ENCODE results near the gene UNC5B.

The UNC5B gene

DNA sequence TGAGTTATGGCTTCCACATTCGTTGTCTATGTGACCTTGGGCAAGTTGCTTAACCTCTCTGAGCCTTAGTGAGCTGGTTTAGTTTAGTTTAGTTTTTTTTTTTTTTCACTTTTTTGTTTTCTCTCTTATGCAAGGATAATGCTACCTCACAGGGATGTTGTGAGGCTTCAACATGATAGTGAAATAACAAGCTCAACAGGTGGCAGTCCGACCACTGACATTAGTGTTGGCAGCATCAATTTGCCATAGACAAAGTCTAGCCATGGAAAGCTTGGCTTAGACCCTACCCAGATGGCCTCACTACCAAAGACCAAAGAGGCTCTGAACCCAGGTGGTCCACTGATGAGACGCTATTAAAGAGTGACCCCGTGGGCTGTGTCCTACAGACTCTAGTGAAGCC lies 27.2 kb upstream of the UNC5B start:
- peaks cover 0 to 2% (median 0%) of the 10 kb centered on the region in 5 experiments for H3K27me3 ChIP-seq (replicated peaks in 2 of 5; ENCODE audit: control insufficient read depth in 4 of 5, insufficient read depth in 5 of 5, low read length in 4 of 5)
- H3K4me3 ChIP-seq (ENCODE audit: control insufficient read depth in 1 of 7, extremely low read depth in 1 of 7, insufficient read depth in 4 of 7, low read depth in 2 of 7, low read length in 6 of 7) = no peak overlapping the region
- H3K4me1 ChIP-seq (ENCODE audit: control extremely low read depth in 1 of 4, control insufficient read depth in 4 of 4, insufficient read depth in 4 of 4, low read length in 3 of 4) = no peaks in the 10 kb centered on the region
- no peak overlapping the region for H3K27ac ChIP-seq (ENCODE audit: insufficient read depth in 1 of 2, low read depth in 1 of 2, low read length in 2 of 2, poor library complexity in 1 of 2, severe bottlenecking in 2 of 2)
- ChIA-PET POLR2A (no interaction called here), CTCF (interaction anchor here (0.9 to 2.0 kb wide), 2 partner anchors 260 to 282 kb away, joined by 3 to 5 read pairs; no protein-coding TSS in a partner anchor)
- WGBS (ENCODE audit: insufficient coverage) = 96% methylated on average over 4 of the region's 4 CpGs
- H3K36me3 ChIP-seq (ENCODE audit: control insufficient read depth in 4 of 4, insufficient read depth in 4 of 4, low read length in 3 of 4) = no peaks in the 10 kb centered on the region
- no peak for DNase-seq
- H3K9me3 ChIP-seq (ENCODE audit: control extremely low read depth in 1 of 5, control insufficient read depth in 4 of 5, insufficient read depth in 2 of 5, low read depth in 1 of 5, low read length in 4 of 5) = no peaks in the 10 kb centered on the region

DNA sequence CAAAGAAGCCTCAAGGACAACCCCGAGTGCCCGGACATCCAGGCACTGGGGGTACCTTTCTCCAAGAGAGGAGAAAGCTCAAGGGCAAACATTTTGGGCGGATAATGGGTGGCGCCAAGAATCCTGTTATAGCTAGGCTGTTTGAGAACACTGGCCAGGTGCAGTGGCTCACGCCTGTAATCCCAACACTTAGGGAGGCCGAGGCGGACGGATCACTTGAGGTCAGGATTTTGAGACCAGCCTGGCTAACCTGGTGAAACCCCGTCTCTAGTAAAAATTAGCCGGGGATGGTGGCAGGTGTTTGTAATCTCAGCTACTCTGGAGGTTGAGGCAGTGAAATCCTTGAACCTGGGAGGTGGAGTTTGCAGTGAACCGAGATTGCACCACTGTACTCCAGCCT lies 25.2 kb upstream of the UNC5B start:
- ChIA-PET CTCF (interaction anchor here (1.0 kb wide), 1 partner anchor 21 kb away, joined by 4 read pairs; no protein-coding TSS in a partner anchor), POLR2A (no interaction called here)
- DNase-seq = no peak
- peaks cover 0 to 3% (median 0%) of the 10 kb centered on the region in 5 experiments for H3K27me3 ChIP-seq (replicated peaks in 2 of 5; ENCODE audit: control insufficient read depth in 4 of 5, insufficient read depth in 5 of 5, low read length in 4 of 5)
- H3K36me3 ChIP-seq (ENCODE audit: control insufficient read depth in 4 of 4, insufficient read depth in 4 of 4, low read length in 3 of 4) = no peaks in the 10 kb centered on the region
- no peaks in the 10 kb centered on the region for H3K4me1 ChIP-seq (ENCODE audit: control extremely low read depth in 1 of 4, control insufficient read depth in 4 of 4, insufficient read depth in 4 of 4, low read length in 3 of 4)
- WGBS (ENCODE audit: insufficient coverage) = over 99% methylated on average over 10 of the region's 11 CpGs
- no peak overlapping the region for H3K4me3 ChIP-seq (ENCODE audit: control insufficient read depth in 1 of 7, extremely low read depth in 1 of 7, insufficient read depth in 4 of 7, low read depth in 2 of 7, low read length in 6 of 7)
- H3K9me3 ChIP-seq (ENCODE audit: control extremely low read depth in 1 of 5, control insufficient read depth in 4 of 5, insufficient read depth in 2 of 5, low read depth in 1 of 5, low read length in 4 of 5) = no peaks in the 10 kb centered on the region
- no peak overlapping the region for H3K27ac ChIP-seq (ENCODE audit: insufficient read depth in 1 of 2, low read depth in 1 of 2, low read length in 2 of 2, poor library complexity in 1 of 2, severe bottlenecking in 2 of 2)

DNA sequence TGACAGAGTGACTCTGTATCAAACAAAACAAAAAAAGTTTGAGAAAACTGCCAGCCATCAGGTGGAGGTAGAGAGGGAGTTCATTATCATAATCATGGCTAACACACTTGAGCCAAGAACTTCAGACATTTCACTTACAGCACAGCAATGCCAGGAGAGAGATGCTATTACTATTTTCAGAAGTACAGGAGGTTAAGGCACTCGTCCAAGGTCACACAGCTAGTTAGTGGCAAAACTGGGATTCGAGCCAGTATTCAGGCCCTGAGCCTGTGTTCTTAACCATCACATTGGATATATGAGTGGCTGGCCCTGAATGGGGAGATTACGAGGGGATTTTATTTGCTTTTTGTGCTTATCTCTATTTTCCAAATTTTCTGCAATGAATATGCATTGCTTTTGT lies 24.8 kb upstream of the UNC5B start:
- 100% methylated on average over 2 of the region's 3 CpGs for WGBS (ENCODE audit: insufficient coverage)
- Histone ChIP-seq H3K4me3 (ENCODE audit: control insufficient read depth in 1 of 7, extremely low read depth in 1 of 7, insufficient read depth in 4 of 7, low read depth in 2 of 7, low read length in 6 of 7) (no peak overlapping the region), H3K9me3 (ENCODE audit: control extremely low read depth in 1 of 5, control insufficient read depth in 4 of 5, insufficient read depth in 2 of 5, low read depth in 1 of 5, low read length in 4 of 5) (no peaks in the 10 kb centered on the region), H3K27me3 (replicated peaks in 2 of 5; ENCODE audit: control insufficient read depth in 4 of 5, insufficient read depth in 5 of 5, low read length in 4 of 5) (peaks cover 0 to 3% (median 0%) of the 10 kb centered on the region in 5 experiments), H3K4me1 (ENCODE audit: control extremely low read depth in 1 of 4, control insufficient read depth in 4 of 4, insufficient read depth in 4 of 4, low read length in 3 of 4) (no peaks in the 10 kb centered on the region), H3K27ac (ENCODE audit: insufficient read depth in 1 of 2, low read depth in 1 of 2, low read length in 2 of 2, poor library complexity in 1 of 2, severe bottlenecking in 2 of 2) (no peak overlapping the region), H3K36me3 (ENCODE audit: control insufficient read depth in 4 of 4, insufficient read depth in 4 of 4, low read length in 3 of 4) (no peaks in the 10 kb centered on the region)
- ChIA-PET CTCF (no interaction called here), POLR2A (no interaction called here)
- DNase-seq = no peak

DNA sequence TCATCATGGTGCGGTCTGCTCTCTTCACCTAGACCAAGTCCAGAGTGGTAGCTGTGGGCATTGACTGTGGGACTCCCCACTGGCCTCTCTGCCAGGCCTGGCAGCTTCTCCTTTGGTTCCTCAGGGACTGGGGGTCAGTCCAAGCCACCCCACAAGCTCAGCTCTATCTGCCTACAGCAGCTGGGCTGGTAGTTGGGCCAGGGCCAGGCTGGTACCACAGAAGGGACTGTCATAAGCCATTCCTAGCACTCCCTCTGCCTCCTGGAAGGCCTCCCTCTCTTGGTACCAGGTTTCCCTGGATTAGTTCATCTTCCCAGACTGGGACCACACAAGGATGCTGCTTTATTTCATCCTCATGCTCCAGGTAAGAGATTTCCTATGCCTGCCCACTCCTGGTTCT lies 24.2 kb upstream of the UNC5B start:
- no CpG with 5 or more reads among the region's 1 CpG for WGBS (ENCODE audit: insufficient coverage)
- Histone ChIP-seq H3K4me3 (ENCODE audit: control insufficient read depth in 1 of 7, extremely low read depth in 1 of 7, insufficient read depth in 4 of 7, low read depth in 2 of 7, low read length in 6 of 7) (no peak overlapping the region), H3K4me1 (ENCODE audit: control extremely low read depth in 1 of 4, control insufficient read depth in 4 of 4, insufficient read depth in 4 of 4, low read length in 3 of 4) (no peaks in the 10 kb centered on the region), H3K9me3 (ENCODE audit: control extremely low read depth in 1 of 5, control insufficient read depth in 4 of 5, insufficient read depth in 2 of 5, low read depth in 1 of 5, low read length in 4 of 5) (no peaks in the 10 kb centered on the region), H3K27ac (ENCODE audit: insufficient read depth in 1 of 2, low read depth in 1 of 2, low read length in 2 of 2, poor library complexity in 1 of 2, severe bottlenecking in 2 of 2) (no peak overlapping the region), H3K27me3 (replicated peaks in 2 of 5; ENCODE audit: control insufficient read depth in 4 of 5, insufficient read depth in 5 of 5, low read length in 4 of 5) (peaks cover 0 to 3% (median 0%) of the 10 kb centered on the region in 5 experiments), H3K36me3 (ENCODE audit: control insufficient read depth in 4 of 4, insufficient read depth in 4 of 4, low read length in 3 of 4) (no peaks in the 10 kb centered on the region)
- POLR2A ChIA-PET = no interaction called here
- DNase-seq = no peak
- CTCF ChIA-PET = no interaction called here

DNA sequence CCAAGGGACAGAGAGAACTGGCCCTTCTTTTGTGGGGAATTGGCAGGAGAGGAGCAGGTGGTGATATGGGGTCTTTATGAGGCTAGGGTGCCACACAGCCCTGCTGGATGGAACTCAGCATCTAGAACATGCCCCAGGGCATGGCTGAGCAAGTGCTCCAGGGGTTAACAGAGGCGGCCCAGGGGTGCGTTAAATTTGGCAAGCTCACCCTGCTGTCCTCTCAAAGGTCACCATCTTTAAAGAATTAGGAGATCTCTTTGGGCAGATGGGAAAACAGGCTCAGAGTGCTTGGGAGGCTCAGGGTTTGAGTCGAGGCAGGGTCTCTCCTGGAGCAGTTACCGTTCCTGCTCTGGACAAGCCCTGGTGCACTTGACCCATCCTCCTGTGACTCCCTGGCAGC lies 21.4 kb upstream of the UNC5B start:
- H3K4me3 ChIP-seq (ENCODE audit: control insufficient read depth in 1 of 7, extremely low read depth in 1 of 7, insufficient read depth in 4 of 7, low read depth in 2 of 7, low read length in 6 of 7) = no peak overlapping the region
- H3K9me3 ChIP-seq (ENCODE audit: control extremely low read depth in 1 of 5, control insufficient read depth in 4 of 5, insufficient read depth in 2 of 5, low read depth in 1 of 5, low read length in 4 of 5) = peaks cover 0 to under 1% (median 0%) of the 10 kb centered on the region in 5 experiments
- H3K27ac ChIP-seq (ENCODE audit: insufficient read depth in 1 of 2, low read depth in 1 of 2, low read length in 2 of 2, poor library complexity in 1 of 2, severe bottlenecking in 2 of 2) = no peak overlapping the region
- H3K4me1 ChIP-seq (ENCODE audit: control extremely low read depth in 1 of 4, control insufficient read depth in 4 of 4, insufficient read depth in 4 of 4, low read length in 3 of 4) = no peaks in the 10 kb centered on the region
- DNase-seq = no peak
- CTCF ChIA-PET = interaction anchor here (0.6 kb wide), 1 partner anchor 733 kb away, joined by 5 read pairs; no protein-coding TSS in a partner anchor
- peaks cover 0 to 3% (median 0%) of the 10 kb centered on the region in 5 experiments for H3K27me3 ChIP-seq (replicated peaks in 2 of 5; ENCODE audit: control insufficient read depth in 4 of 5, insufficient read depth in 5 of 5, low read length in 4 of 5)
- WGBS (ENCODE audit: insufficient coverage) = 100% methylated on average over 3 of the region's 4 CpGs
- H3K36me3 ChIP-seq (ENCODE audit: control insufficient read depth in 4 of 4, insufficient read depth in 4 of 4, low read length in 3 of 4) = no peaks in the 10 kb centered on the region
- POLR2A ChIA-PET = no interaction called here

DNA sequence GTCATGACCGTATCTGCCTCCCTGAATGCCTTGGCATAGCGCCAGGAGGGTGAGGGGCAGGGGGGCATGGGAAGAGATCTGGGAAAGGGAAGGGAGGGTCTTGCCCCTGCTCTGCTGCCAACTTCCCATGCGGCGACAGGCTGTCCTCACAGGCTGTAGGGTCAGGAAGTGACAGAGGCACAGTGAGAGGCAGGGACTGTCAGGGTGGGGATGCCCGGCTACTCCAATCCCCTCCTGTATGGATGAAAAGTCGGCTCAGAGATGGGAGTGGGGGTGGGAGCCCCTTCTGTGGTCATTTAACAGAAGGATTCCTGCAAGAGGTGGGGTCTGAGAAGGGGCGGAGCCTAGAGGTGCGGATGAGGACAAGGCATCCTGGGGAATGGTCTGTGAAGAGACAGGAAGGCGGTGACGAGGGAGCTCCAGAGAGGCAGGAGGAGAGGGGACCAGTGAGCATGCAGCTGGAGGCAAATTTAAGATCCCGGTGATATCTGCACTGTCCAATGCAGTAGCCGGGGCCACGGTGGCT lies 20.8 kb upstream of the UNC5B start:
- 85% methylated on average over 11 of the region's 13 CpGs for WGBS (ENCODE audit: insufficient coverage)
- Histone ChIP-seq H3K4me3 (ENCODE audit: control insufficient read depth in 1 of 7, extremely low read depth in 1 of 7, insufficient read depth in 4 of 7, low read depth in 2 of 7, low read length in 6 of 7) (no peak overlapping the region), H3K9me3 (ENCODE audit: control extremely low read depth in 1 of 5, control insufficient read depth in 4 of 5, insufficient read depth in 2 of 5, low read depth in 1 of 5, low read length in 4 of 5) (peaks cover 0 to 6% (median 2%) of the 10 kb centered on the region in 5 experiments), H3K36me3 (ENCODE audit: control insufficient read depth in 4 of 4, insufficient read depth in 4 of 4, low read length in 3 of 4) (no peaks in the 10 kb centered on the region), H3K27ac (ENCODE audit: insufficient read depth in 1 of 2, low read depth in 1 of 2, low read length in 2 of 2, poor library complexity in 1 of 2, severe bottlenecking in 2 of 2) (no peak overlapping the region), H3K27me3 (replicated peaks in 2 of 5; ENCODE audit: control insufficient read depth in 4 of 5, insufficient read depth in 5 of 5, low read length in 4 of 5) (peaks cover 0 to 3% (median 0%) of the 10 kb centered on the region in 5 experiments), H3K4me1 (ENCODE audit: control extremely low read depth in 1 of 4, control insufficient read depth in 4 of 4, insufficient read depth in 4 of 4, low read length in 3 of 4) (no peaks in the 10 kb centered on the region)
- POLR2A ChIA-PET = no interaction called here
- CTCF ChIA-PET = no interaction called here
- DNase-seq = no peak

DNA sequence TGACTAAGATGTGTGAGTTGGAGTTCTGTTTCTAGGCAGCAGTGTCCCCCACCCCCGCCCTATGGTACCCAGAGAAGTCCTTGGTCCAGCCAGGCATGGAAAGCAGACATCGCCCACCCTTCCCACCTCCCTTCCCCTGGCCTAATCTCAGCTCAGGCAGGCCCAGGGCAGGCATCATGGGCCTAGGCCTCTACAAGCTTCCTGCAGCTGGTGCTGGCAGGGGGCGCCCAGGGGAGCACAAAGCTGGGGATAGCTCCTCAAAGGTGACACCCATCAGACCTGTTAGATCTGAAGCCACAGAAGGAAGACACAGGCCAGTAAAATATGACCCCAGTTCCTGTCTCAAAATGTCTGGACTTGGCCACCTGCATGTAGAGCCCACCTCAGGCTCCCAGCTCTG lies 18.9 kb upstream of the UNC5B start:
- H3K27ac ChIP-seq (ENCODE audit: insufficient read depth in 1 of 2, low read depth in 1 of 2, low read length in 2 of 2, poor library complexity in 1 of 2, severe bottlenecking in 2 of 2) = no peak overlapping the region
- ChIA-PET CTCF (interaction anchor here (1.2 kb wide), 1 partner anchor 268 kb away, joined by 3 read pairs; no protein-coding TSS in a partner anchor), POLR2A (no interaction called here)
- H3K27me3 ChIP-seq (replicated peaks in 2 of 5; ENCODE audit: control insufficient read depth in 4 of 5, insufficient read depth in 5 of 5, low read length in 4 of 5) = peaks cover 0 to 3% (median 0%) of the 10 kb centered on the region in 5 experiments
- no peaks in the 10 kb centered on the region for H3K36me3 ChIP-seq (ENCODE audit: control insufficient read depth in 4 of 4, insufficient read depth in 4 of 4, low read length in 3 of 4)
- DNase-seq = no peak
- no peak overlapping the region for H3K4me3 ChIP-seq (ENCODE audit: control insufficient read depth in 1 of 7, extremely low read depth in 1 of 7, insufficient read depth in 4 of 7, low read depth in 2 of 7, low read length in 6 of 7)
- 80% methylated on average over 1 of the region's 3 CpGs for WGBS (ENCODE audit: insufficient coverage)
- H3K9me3 ChIP-seq (ENCODE audit: control extremely low read depth in 1 of 5, control insufficient read depth in 4 of 5, insufficient read depth in 2 of 5, low read depth in 1 of 5, low read length in 4 of 5) = peaks cover 4 to 19% (median 6%) of the 10 kb centered on the region in 5 experiments
- H3K4me1 ChIP-seq (ENCODE audit: control extremely low read depth in 1 of 4, control insufficient read depth in 4 of 4, insufficient read depth in 4 of 4, low read length in 3 of 4) = no peaks in the 10 kb centered on the region

All from common myeloid progenitor, CD34-positive (primary cell).